HG03139 (cell line): ENCODE results near the gene RSU1.
A peak's percentile ranks its signal among the peaks of the same experiment; 100 is the strongest.

ENCODE experiments used
- ATAC-seq: cut with Tn5 transposase; IDR thresholded peaks from one replicate; pipeline ENCODE4 v1.9.1; 2021; ENCODE audit not compliant: unreplicated experiment

Gene RSU1

DNA sequence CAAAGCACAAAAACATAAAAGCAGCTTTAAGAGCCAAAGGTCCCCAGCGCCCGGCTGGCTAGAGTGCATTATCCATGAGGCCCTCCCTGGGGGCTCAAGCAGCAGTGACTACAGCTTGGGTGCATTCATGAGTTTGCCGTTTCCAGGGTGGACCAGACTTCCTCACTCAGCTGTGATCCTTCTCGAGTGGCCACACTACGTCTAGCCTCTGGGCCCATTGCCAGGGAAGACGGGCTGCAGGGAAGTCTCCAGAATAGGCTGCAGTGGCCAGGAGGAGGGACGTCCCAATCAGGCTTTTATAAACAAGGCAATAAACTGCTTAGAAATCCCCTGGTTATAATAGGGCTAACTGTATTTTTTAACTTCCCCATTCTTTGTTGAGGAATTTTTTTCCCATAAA is 206.2 kb downstream of the RSU1 start:
- no peak for ATAC-seq

DNA sequence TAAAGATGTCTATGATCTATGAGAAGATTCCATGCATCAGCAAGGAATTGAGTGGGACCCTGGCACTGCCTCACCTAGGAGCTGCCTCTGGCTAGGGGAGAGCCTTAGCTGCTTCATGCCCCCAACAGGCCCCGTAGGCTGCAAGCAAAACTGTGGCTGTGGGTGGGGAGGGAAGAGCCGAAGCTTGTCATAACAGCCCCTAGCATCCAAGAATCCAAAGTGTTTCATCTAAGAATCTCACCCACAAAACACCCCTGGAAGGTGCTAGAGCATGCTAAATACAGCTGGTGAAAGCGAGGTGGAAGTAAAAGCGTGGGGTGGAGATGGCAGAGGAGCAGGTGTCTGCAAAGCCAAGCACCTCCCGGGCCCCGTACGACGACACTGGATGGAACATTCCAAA is 208.0 kb downstream of the RSU1 start:
- ATAC-seq = no peak

DNA sequence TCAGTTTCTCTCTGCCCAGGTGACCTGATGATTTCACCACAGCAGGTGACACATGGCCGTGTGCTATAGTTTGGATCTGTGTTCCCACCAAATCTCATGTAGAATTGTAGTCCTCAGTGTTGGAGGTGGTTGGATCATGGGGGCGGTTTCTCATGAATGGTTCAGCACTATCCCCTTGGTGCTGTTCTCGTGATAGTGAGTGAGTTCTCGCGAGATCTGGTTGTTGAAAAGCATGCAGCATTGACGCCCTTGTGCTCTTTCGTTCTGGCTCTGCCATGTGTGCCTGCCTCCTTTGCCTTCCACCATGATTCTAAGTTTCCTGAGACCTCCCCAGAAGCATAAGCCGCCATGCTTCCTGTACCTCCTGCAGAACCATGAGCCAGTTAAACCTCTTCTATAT is 210.3 kb downstream of the RSU1 start:
- ATAC-seq = no peak

DNA sequence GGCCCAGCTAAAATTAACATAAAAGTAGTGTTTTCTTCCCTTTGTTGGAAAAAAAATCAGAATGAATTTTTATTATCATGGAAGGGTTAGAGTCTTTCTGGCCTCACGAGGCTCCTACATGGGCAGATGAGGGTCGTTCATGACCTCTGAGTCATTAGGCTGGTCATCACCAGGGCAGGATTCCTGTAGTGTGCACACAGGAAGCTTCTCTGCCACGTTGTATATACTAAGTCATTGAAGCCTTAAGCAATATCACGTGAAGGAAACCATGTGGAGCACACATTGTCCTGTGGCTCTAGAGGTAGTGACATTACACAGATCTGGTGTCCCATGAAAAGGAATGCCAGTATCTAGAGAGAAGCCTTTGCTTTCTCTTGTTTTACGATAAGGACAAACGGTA is 210.8 kb downstream of the RSU1 start:
- no peak for ATAC-seq

DNA sequence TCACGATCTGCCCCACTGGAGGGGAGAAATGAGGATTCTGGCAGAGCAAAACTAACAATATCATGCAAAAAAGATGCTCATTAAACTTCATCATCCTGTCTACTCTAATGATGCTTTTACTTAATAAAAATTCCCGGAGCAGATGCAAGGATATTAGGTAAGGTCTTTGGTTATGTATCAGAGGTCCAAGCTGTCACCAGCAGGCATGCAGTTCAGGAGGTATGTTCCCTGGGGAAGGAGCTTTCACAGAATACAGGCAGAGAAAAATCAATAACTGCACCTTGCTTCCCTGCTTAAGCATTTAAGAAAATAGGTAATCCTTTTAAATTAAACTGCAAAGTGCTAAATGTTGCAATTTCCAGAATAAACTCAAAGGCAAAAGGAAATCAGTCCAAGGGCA is 213.9 kb downstream of the RSU1 start:
- no peak for ATAC-seq

DNA sequence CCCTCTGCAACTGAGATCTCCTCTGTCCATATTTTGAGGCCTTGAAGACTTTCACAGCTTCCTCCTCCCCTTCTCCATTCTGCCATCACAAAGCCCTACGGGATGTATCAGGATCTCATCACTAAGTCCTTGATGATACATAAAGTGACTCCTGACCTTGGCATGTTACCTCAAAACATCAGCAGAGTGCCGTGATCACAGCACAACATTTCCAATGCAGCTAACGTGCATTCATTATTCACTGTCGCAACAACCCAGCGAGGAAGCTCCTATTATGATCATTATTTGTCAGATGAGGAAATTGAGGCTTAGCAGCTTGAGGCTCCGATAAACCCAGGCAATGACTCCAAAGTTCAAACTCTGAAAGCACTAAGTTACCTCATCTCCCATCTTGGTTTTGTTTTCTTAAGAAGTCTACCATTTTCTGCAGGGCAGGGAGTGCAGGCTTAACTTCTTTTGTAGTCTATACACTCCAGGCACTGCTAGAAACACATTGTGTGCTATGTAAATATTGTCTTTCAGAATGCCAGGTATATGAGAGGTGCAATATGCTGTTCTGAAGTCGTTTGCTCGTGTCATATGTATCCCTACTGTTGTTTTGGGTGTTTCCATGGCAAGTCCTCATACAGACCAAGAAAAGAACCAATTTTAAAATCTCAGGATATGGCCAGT is 215.0 kb downstream of the RSU1 start:
- no peak for ATAC-seq

DNA sequence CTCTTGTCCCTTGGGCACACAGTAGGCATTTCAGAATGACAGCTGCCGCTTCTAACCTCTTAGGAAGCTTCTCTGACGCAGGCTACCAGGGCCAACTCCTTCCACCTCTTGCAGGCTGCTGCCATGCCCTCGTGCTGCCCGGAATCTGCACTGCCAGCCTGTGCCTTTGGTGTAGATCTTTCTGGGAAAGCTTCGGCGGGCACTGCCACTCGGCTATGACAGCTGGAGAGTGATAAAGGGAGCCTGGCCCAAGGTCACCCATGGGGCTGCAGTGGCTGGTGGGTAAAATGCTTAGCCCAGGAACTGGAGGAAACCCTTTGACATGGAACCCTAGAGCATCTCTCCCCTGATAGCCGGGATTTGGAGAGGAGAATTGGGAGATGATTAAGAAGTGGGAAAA is 217.6 kb downstream of the RSU1 start:
- ATAC-seq = no peak

DNA sequence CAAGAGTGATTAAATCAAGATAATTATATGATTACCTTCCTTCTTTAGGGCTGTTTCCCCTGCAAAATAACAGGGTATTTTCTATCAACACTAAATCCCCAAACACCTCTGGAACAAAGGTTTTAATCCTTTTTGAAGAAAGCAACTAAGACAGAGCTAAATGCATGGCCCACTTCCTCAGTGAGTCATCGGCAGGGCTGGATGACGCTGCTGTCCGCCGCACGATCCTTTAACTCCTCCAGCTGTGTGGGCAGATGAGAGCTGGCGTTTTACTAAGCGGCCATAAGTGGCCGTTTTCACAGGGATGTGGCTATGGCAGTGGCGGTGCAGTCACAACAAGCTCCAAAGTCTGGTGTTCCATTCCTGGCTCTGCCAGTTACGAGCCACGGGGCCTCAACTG is 219.6 kb downstream of the RSU1 start:
- no peak for ATAC-seq

DNA sequence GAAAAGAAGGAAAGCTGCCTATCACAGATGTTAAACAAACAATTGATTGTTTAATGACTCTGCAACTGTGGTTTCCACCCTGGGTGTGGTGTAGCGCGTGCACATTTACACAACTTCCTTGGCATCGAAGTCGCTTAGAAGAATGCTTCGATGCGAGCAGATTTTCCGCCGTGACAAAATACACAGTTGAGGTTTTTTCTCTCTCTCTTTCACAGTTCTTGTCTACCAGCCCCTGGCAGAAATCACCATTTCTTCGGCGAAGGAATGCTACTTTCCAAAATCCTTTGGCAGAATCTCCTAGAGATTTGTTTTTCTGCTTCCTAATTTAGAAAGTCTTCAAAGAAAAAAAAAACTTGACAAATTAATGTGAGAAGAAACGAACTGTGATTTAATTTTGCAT is 224.8 kb downstream of the RSU1 start:
- ATAC-seq = no peak

DNA sequence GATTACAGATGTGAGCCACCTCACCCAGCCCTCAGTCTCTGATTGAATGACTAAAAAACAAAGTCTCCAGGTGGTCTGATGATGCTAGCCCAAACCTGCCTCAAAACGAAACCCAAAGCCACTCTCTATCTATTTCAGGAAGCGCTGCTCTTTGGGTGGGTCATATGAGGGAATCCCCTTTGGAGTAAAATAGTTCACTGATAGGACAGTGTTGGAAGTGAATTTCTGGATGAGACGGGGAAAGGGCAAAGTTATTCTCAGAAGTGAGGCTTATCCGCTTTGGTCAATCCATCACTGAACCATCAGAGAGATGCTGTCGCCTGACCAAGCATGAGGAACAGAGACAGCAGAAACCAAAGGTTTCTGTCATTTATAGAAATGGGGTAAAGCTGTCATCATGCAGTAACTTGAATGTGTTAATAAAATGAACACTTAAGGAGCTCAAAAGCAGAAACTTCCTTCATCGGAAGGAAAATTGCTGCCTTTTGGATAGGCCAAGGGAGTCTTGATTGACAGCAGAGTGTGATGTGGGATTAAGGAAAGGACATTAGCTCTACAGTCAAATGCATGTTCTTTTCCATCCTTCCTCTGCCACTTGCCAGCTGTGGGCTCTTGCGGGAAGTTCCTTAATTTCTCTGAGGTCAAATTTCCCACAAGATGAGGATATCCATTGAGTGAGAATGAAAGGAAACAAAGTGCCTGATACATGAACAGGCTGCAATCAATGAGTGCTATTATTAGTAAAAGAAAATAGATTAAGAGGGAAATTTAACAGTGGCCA is 230.7 kb downstream of the RSU1 start:
- peak; percentile 83 for ATAC-seq

DNA sequence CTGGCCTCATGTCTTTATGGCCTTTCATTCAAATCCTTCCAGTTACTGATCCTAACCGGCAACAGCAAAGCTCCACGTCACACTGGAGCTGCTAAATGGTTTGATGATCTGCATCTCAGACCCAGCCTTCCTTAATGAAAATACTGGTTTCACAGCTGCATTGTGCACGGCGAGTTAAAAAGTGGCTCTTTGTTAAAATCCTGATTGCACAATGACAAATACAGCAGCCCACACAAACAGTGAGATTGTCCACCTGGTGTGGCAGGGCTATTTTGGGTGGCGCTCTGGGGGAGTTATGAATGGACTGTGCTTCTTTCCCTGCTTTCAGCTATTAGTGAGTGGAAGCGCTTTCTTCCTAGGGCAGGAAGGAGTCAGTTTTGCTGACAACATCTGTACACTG is 232.1 kb downstream of the RSU1 start:
- no peak for ATAC-seq

DNA sequence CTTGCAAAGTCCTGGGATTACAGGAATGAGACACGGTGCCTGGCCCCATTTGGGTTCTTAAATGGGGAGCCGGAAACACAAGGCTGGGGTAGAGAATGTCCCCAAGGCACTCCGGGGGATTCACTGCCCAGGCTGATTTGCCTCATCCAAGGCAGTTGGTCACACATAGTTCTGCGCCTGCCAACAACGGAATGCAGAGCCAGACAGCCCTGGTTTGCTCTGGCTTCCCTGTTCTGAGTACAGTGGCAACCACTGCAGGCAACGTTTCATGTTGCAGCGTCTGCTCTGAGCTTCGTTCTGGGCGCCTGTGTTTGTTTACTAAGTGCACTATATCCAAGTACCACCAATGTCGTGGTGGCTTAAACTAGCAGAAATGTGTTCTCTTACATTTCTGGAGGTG is 233.8 kb downstream of the RSU1 start:
- ATAC-seq = no peak

DNA sequence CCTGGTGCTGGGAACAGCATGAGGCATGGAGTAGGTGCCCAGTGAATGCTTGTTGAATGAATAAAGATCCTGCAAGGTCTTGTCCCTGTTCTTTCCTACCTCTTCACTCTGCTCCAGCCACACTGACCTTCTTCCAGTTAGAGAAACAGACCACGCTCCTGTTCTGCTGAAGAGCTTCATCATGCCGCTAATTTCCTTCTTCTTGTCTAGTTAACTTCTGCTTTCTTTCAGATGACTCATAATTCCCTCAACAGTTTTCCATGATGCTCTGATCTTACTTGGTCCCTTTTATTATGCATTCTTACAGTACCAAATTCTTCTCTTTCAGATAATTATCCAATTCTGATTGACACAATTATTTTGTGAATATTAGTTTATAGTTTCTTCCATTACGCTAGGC is 236.0 kb downstream of the RSU1 start:
- no peak for ATAC-seq

DNA sequence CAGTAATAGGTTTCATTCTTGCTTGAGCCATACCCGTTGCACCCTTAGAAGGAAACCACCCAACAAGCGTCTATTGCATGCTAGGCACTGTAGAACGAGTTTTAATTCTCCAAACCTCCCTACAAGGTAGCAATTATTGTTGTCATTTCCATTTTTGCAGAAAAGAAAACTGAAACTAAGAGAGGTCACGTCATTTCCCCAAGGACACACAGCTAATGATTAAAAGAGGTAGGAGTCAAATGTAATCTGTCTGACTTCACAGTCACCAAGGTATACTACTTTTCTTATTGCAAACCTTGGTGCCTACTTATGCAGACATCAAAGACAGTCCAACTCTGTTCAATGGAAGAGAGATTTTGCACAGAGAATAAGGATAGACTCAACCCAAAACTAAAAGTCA is 246.5 kb downstream of the RSU1 start:
- peak; percentile 91 for ATAC-seq

DNA sequence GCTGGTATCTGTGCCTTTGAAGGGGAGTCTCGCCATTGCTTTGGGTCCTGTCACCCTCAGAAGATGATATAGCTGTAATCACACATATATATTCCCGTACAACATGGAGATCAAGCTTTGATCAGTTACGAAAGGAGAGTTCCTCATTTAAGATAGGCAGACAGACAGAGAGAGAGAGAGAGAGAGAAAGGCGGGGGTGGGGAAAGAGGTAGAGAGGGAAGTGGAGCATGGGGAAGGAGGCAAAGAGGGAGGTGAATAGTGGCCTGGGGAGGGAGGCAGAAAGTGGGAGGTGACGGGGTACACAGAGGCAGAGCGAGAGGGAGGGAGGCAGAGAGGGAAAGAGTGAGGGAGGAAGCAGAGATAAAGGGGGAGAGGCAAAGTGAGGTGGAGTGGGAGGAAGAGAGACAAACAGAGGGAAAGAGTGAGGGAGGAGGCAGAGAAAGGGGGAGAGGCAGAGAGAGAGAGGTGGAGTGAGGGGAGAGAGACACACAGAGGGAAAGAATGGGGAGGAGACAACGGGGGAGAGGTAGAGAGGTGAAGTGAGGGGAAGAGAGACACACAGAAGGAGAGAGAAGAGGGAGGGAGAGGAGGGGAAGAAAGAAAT is 250.9 kb downstream of the RSU1 start:
- ATAC-seq = no peak

DNA sequence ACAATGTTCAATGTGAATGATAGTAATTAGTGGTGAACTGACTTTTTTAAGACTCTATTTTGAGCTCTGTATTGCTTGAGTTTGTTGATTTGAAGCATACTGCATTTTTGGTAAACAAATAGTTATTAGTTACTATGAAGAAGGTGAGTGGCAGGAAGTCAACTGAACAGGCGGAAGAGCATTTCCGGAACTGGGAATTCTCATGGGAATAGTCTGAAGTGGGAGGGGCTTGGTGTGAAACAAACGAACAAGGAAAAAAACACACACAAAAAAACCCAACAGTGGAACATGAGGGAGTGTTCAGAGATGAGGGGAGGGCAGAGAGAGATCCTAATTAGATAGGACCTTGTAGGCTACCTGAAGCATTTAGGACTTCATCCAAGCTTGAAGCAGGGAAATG is 251.6 kb downstream of the RSU1 start:
- no peak for ATAC-seq

DNA sequence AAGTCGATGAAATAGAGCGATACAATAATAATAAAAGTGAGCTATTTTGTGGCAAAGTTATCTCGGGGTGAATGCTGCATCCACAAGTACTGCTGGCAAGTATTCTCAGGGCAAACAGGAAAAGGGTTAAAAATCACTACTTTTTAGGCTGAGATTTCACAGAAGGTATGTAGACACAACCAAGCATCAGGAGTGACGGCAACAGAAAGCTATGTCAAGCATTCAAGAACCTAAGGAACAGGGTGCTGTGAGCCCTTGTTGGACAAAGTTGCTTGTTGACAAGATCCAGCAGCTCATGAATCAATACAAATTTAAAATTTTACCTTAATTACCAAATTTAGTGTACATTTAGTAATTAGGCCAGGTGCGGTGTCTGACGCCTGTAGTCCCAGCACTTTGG is 254.3 kb downstream of the RSU1 start:
- ATAC-seq = no peak

DNA sequence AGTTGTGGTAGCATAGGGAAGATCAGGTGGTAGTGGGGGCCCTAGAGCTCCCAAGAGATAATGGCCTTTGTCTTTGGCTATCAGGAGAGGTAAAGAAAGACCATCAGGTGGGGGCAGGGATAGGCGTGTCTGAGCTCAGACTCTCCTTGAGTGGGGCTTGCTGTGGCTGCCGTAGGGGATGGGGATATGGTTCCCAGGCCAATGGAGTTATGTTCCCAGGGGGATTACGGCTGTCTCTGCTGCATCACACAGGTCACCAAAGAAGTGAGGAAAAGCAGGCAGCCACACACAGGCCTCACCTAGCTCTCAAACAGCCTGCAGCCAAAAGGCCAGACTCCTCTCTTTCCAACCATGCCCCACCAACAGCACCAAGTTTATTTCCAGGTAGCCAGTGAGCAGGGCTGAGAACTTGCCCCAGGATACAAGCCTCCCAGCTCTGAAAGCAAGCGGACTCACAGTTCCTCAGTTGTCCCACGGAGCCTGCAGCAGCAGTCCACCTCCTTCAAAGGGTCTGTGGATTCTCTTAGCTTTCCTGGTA is 257.9 kb downstream of the RSU1 start:
- no peak for ATAC-seq

DNA sequence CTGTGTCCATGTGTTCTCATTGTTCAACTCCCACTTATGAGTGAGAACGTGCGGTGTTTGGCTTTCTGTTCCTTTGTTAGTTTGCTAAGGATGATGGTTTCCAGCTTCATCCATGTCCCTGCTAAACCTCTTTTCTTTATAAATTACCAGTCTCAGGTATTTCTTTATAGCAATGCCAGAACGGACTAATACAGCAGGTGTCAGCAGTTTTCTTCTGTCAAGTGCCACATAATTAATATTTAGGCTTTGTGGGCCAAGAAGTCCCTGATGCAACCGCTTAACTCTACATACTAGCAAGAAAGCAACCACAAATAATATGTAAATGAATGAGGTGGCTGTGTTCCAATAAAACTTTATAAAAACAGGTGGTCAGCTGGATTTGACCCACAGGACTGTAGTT is 269.3 kb downstream of the RSU1 start:
- no peak for ATAC-seq

DNA sequence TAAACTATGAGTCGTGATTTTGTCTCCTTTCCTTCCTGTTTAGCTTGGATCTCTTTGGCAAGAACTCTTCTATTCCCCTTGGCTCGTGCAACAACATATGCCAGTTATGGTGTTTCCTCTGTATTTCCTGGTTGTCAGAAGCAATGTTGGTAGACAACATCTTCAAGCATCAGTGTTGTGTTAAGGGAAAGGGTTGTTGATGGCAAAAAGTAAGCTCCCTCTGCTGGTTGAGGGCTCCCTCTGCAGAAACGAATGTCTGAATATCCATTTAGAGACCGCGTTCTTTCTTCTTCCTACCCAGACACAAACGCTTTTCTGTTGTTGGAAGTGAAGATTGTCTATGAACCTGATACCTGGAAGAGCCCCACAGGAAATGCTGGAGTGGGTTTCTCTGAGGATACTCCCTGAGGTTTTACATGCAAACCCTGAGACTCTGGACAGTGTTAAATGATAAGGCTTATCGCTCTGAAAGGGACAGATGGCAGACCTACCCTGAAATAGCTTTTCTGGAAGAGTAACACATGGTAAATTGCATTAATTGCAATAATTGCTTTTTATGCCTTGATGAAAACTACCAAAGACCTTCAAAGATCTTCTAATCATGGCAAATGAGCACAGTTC is 272.0 kb downstream of the RSU1 start:
- peak; percentile 81 for ATAC-seq

DNA sequence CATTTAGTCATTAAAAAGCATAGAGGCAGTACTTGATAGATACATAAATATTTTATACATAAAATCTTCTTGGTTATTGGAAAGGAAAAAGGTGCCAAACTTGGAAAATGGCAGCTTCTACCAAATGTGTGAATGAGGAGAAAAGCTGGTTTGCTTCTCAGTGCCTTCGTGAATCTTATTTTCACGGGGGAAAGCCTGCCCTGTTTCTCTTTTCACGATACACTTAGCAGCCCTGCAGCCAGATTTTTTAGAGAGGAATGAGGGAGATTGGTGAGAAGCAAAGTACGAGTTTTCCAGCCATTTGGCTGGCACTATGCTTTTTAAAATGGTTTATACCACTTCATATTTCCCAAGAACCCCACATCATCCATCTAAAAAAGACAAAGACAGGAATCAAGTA is 272.6 kb downstream of the RSU1 start:
- no peak for ATAC-seq

DNA sequence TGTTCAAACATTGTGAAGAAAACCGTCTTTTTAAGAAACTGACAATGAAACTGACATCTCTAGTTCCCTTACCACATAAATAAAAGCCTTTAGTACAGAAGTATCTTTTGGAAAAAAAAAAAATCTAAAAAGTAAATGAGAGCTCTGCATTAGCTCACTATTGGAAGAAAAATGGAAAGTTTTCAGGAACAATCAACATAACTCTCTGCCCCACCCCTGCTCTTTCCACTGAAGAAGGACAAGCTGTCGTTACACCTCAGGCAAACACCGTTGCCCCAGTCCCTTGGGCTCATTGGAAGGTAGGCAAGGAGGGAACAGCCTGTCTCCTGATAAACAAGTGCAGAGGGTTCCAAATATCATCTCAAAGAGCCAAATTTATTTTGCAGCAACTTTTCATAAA is 273.1 kb downstream of the RSU1 start:
- ATAC-seq = no peak
